Effector CD4-positive, alpha-beta T cell (primary cell): ENCODE measurements around the gene TRIM2.

Experiments used
- DNase-seq: peaks from one replicate; pipeline ENCODE4 v3.0.0-alpha.2; 2020

The TRIM2 gene

DNA sequence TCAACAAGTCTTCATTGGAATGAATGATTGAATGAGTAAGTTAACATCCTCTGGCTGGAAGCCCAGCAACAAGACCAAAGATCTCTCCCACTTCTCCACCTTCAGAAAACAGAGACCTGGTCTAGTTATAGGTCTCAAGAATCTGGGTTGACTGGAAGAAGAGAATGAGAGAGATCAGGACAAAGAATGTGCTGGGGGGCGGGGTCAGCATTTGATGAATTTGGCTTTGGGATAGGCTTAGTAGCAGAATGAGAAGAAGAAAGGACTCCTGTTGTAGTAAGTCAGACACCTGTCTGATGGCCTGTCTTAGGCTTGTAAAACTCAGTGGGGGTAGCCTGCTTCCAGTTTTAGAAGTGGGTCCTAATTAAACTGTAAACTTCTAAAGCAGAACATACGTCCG, 51.0 kb downstream of the TRIM2 start:
- no peak for DNase-seq

GRCh38 chr4:153257151-153257620, 52.9 kb downstream of the TRIM2 start:
- no peak for DNase-seq

DNA sequence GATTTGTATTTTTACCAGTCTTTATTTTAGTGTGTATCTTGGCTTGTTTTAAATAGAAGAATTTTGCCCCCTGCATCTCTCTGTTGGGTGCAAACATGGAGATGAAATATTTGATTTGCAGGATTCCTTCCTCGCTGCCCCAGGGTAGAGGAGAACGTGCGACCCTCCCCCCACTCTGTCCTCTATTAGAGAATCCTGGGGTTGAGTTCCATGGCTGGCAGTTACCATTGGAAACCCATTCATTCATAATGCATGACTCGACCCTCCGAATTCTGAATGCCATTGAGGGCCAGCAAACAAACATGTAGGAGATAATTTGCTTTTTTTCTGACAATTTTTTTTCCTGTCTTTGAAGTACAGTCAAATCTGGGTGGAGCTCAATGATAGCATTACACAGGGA, 53.7 kb downstream of the TRIM2 start:
- no peak for DNase-seq

GRCh38 chr4:153258750-153259149, 54.5 kb downstream of the TRIM2 start:
- DNase-seq: no peak

DNA sequence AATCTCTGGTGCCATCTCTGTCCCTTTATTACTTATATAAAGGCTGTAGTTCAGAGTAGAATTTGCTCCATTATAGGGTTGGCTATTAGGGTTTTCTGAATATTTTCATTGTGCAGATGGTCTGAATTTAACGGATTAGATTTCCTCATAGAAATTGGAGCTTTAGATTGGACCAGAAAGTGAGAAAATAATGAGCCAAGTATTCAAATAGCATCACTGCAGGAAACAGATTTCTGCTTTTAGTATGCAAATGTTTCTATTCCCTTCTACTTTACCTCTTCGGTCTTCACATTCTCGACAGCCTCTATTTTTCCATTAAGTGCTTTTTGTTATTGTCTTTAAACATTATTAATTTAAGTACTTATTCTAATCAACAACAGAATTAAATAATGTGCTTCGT, 55.4 kb downstream of the TRIM2 start:
- DNase-seq: no peak

GRCh38 chr4:153260132-153260531, 55.9 kb downstream of the TRIM2 start:
- no peak for DNase-seq

- DNase-seq: no peak
Observed at GRCh38 chr4:153260553-153261300, 56.5 kb downstream of the TRIM2 start.

- DNase-seq: no peak
Observed at GRCh38 chr4:153261461-153261860, 57.2 kb downstream of the TRIM2 start.

DNA sequence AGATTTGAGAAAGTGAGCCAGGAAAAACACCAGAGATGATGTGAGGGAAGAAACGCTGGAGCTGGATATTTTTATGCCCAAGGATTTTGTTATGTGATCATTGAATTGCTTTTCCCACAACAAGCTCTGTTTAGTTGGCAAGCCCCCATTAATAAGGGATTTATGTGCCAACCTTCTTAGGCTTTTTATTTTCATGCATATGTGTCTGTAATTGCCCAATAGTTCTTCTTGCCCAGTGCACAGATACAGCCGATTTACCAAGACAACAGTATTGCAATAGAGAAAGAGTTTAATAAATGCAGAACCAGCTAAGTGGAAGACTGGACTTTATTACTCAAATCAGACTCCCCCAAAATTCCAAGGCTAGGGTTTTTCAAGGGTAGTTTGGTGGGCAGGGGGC, 57.7 kb downstream of the TRIM2 start:
- DNase-seq: no peak

DNA sequence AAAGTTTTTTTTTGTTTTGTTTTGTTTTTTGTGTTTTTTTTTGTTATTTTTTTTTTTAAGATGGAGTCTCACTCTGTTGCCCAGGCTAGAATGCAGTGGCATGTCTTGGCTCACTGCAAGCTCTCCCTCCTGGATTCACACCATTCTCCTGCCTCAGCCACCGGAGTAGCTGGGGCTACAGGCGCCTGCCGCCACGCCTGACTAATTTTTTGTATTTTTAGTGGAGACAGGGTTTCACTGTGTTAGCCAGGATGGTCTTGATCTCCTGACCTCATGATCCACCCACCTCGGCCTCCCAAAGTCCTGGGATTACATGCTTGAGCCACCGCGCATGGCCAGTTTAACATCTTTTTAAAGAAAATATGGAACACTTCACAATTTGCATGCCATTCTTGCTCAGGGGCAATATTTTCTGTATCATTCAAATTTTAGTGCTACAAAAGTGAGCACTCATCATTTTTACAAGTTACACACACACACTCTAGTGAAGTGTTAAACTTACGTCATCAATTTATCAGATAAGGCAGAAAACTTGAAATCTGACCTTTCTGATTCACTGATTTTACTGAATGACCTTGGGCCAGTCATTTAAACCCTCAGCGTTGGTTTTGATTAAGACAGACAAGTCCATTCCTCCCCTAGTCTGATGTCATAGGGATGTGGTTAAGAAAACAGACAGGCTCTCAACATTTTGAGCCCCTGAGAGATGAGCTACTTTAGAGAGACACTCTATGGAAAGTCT, 61.2 kb downstream of the TRIM2 start:
- no peak for DNase-seq

DNA sequence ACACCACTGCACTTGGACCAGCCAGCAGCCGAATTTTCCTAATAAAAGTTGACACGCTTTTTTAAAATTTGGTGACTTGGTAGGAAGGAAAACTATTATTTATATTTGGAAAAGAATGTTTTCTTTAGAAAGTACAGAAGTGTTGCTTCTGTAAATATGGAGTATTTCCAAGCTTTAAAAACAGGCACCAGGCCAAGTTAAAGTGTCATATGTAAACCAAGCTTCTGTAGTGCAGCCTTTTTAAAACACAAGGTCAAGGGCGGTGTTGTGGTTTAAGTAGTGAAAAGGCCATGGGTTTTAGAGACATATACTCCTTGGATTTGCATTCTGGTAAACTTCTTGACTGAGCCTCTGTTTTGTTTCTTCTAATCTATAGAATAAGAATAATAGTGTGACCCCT, 62.7 kb downstream of the TRIM2 start:
- no peak for DNase-seq

GRCh38 chr4:153267890-153268289, 63.6 kb downstream of the TRIM2 start:
- DNase-seq: no peak

- DNase-seq: no peak
Observed at GRCh38 chr4:153268295-153268694, 64.1 kb downstream of the TRIM2 start.

GRCh38 chr4:153269218-153269990, 65.2 kb downstream of the TRIM2 start:
- DNase-seq: no peak

GRCh38 chr4:153270361-153270760, 66.1 kb downstream of the TRIM2 start:
- no peak for DNase-seq

- no peak for DNase-seq
Observed at GRCh38 chr4:153271820-153272219, 67.6 kb downstream of the TRIM2 start.

DNA sequence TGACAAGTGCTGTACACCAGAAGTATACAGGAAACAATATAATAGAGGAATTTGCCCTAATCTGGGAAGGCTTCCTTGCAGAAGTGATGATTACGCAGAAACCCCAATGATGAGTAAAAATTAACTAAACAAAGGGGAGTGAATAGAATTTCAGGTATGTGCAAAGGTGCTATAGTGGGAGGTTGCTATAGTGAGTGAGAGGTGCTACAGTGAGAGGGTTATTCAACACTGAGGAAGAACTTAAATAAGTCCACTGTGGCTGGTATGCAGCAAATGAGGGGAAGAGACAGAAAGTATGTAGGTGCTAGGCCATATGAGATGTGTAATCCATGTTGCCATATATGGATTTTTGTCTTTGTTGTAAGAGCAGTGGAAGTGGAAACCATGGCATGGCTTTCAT, 69.5 kb downstream of the TRIM2 start:
- DNase-seq: no peak

DNA sequence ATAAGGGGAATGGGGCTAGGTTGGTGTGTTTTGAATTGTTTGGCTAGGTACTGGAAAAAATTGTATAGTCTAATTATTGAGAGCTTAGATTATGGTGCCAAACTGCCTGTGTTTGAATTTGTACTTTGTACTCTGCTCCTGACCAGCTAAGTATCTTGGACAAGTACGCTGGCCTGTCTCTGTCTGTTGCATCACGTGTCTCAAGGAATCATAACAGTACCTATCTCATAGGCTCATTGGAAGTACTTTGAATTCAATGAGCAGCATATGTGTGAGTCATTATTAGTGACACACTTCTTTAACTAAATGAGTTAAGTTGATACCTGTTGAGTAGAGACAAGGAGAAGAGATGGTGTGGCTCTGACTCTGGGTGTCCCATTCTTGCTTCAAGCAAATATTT, 70.7 kb downstream of the TRIM2 start:
- DNase-seq: no peak

DNA sequence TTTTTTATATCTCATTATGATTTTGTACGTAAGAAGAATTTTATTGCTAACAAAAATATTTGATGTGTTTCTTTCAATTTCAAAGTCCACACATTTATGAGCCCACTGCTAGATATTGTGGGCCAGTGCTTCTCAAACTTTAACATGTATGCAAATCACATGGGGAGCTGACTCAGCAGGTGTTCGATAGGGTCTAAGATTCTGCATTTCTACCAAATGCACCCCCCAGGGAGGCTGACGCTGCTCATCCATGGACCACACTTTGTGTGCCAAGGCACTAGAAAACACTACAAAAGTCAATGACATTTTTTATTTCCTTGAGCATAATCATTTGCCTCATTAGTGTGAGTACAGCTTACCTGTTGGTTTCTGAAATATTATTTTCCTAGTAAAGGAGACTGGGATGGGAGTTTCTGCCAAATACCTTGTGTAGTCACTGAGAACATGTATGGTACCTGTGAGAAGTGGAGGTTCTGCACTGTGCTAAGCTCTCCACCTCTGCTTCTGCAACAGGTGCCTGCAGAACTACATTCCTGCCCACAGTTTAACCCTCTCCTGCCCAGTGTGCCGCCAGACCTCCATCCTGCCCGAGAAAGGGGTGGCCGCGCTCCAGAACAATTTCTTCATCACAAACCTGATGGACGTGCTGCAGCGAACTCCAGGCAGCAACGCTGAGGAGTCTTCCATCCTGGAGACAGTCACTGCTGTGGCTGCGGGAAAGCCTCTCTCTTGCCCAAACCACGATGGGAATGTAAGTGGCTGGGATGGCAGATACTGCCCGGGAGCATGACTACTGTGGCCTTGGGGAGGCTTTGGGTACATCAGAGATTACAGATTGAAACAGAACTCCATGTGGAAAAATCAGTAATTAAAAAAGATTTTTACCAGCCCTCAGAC, 71.4 kb downstream of the TRIM2 start:
- DNase-seq: no peak

- no peak for DNase-seq
Observed at GRCh38 chr4:153276971-153277370, 72.7 kb downstream of the TRIM2 start.

GRCh38 chr4:153281476-153281875, 77.2 kb downstream of the TRIM2 start:
- no peak for DNase-seq

- no peak for DNase-seq
Observed at GRCh38 chr4:153282023-153282422, 77.8 kb downstream of the TRIM2 start.

GRCh38 chr4:153283260-153283659, 79.0 kb downstream of the TRIM2 start:
- no peak for DNase-seq
